ENCODE measurements around the gene TOMM22. TPM values are rescaled to one million over a fixed set of nuclear protein-coding genes. Genes with fewer than 3 reads are reported as not detected.

Gene TOMM22
- total RNA-seq, 4 donors from 2014 or later: 25.7 to 36.8 (median 32.2) TPM

GRCh38 chr22:38734421-38735100 is 52.8 kb downstream of the TOMM22 start:
- Histone ChIP-seq H3K27ac (replicated peaks in 1 of 4) (peak overlapping the region; percentile 74 to 86 (median 80)), H3K36me3 (peaks cover 59 to 83% (median 79%) of the 10 kb centered on the region in 4 donors), H3K4me3 (no peak overlapping the region), H3K4me1 (peaks cover 30 to 48% (median 46%) of the 10 kb centered on the region in 4 donors), H3K27me3 (no peaks in the 10 kb centered on the region), H3K9me3 (no peaks in the 10 kb centered on the region)
- intact Hi-C loops (cut with DNase I): no loop called here
- no peak for TF ChIP-seq POLR2AphosphoS5 (IDR thresholded peaks at IDR 0.05)
- TF ChIP-seq CTCF (IDR thresholded peaks at IDR 0.05): no peak
- TF ChIP-seq POLR2A (IDR thresholded peaks at IDR 0.05; ENCODE audit: low read depth): no peak
- TF ChIP-seq EP300 (IDR thresholded peaks at IDR 0.05): no peak
- 88% methylated on average over 11 of the region's 13 CpGs for WGBS
- DNase-seq (ENCODE audit: extremely low spot score): no peak

Other genes with a start within 250 kb of the TOMM22 start
- not detected for gene KCNJ4, start 226.8 kb upstream of the TOMM22 start, total RNA-seq
- gene KDELR3, start 213.9 kb upstream of the TOMM22 start, total RNA-seq: 10 to 100 TPM in 1 of 4 donors, 1 to 10 TPM in 3; 3.5 to 12.9 (median 7.0) TPM
- gene DDX17, start 175.6 kb upstream of the TOMM22 start, total RNA-seq: 1,000 to 10,000 TPM in 1 of 4 donors, 100 to 1,000 TPM in 3; 327 to 1,333 (median 592) TPM
- gene DMC1, start 111.8 kb upstream of the TOMM22 start, total RNA-seq: 1 to 10 TPM; 1.3 to 6.5 (median 1.6) TPM
- gene FAM227A, start 25.6 kb upstream of the TOMM22 start, total RNA-seq: 1 to 10 TPM in 1 of 4 donors, under 1 TPM in 3; 0.33 to 2.9 (median 0.86) TPM
- gene CBY1, start 25.3 kb upstream of the TOMM22 start, total RNA-seq: 10 to 100 TPM; 25.2 to 36.9 (median 33.9) TPM
- gene JOSD1, start 19.0 kb downstream of the TOMM22 start, total RNA-seq: 10 to 100 TPM; 49.4 to 76.9 (median 59.4) TPM
- 10 to 100 TPM; 35.7 to 62.5 (median 50.6) TPM for gene GTPBP1, start 24.0 kb downstream of the TOMM22 start, total RNA-seq
- 100 to 1,000 TPM; 417 to 598 (median 449) TPM for gene SUN2, start 74.0 kb downstream of the TOMM22 start, total RNA-seq
- 10 to 100 TPM in 3 of 4 donors, 1 to 10 TPM in 1; 9.3 to 15.2 (median 12.8) TPM for gene DNAL4, start 112.2 kb downstream of the TOMM22 start, total RNA-seq
- gene NPTXR, start 162.1 kb downstream of the TOMM22 start, total RNA-seq: 10 to 100 TPM in 1 of 4 donors, 1 to 10 TPM in 3; 8.2 to 15.0 (median 8.8) TPM
- 100 to 1,000 TPM in 3 of 4 donors, 10 to 100 TPM in 1; 73.7 to 172 (median 129) TPM for gene CBX6, start 190.3 kb downstream of the TOMM22 start, total RNA-seq

Data from esophagus muscularis mucosa (tissue), 4 donors.